Spinal cord (tissue), 10 donors: Measurements from ENCODE around the gene USP35. TPM values are rescaled to one million over a fixed set of nuclear protein-coding genes. Genes with fewer than 3 reads are reported as not detected.

Experiments
- DNase-seq, 6 donors: peaks; one replicate each; pipeline versions ENCODE4 v3.0.0 to v3.0.0-alpha.2; 2013 to 2015; ENCODE audit warnings: low spot score in 6 of 6, low read depth in 4 of 6
- H3K27ac ChIP-seq: one replicate; pipeline ENCODE4 v1.5.1; 2013; ENCODE audit warnings: low read depth, low read length, control low read depth
- H3K27me3 ChIP-seq: one replicate; pipeline ENCODE4 v1.6.1; 2013; ENCODE audit warnings: low read length; ENCODE audit not compliant: control insufficient read depth, insufficient read depth
- H3K36me3 ChIP-seq: one replicate; pipeline ENCODE4 v1.6.1; 2013; ENCODE audit warnings: low read length; ENCODE audit not compliant: control insufficient read depth, insufficient read depth
- H3K4me1 ChIP-seq: one replicate; pipeline ENCODE4 v1.6.1; 2013; ENCODE audit warnings: low read length; ENCODE audit not compliant: control insufficient read depth, insufficient read depth
- H3K4me3 ChIP-seq: one replicate; pipeline ENCODE4 v1.5.1; 2013; ENCODE audit warnings: low read depth, low read length, control low read depth
- H3K9me3 ChIP-seq: one replicate; pipeline ENCODE4 v1.6.1; 2013; ENCODE audit warnings: low read length; ENCODE audit not compliant: control insufficient read depth, insufficient read depth
- WGBS: methylation state at CpG from one replicate; pipeline ENCODE4 v1.1.5; 2013; ENCODE audit warnings: missing lambda C conversion rate; ENCODE audit not compliant: insufficient coverage; 5-methylcytosine and 5-hydroxymethylcytosine counted together
- polyA plus RNA-seq, 2 donors: library from polyadenylated mRNA; unstranded; fragments of 120-200 nt; gene quantifications; one replicate each; pipeline ENCODE4 v1.2.1, GENCODE V29; 2013; ENCODE audit not compliant: insufficient read length in 2 of 2
- total RNA-seq, 2 donors: library from RNA; depleted of rRNA in 1 of 2; stranded (reverse); fragments of 120-200 nt in 1 of 2; fragments of >200 nt in 1 of 2; gene quantifications; one replicate each; pipeline versions ENCODE4 v1.2.3 to v1.2.4, GENCODE V29; 2013 to 2014
- donor health status: healthy.

The USP35 gene
- total and polyA plus RNA-seq, 4 donors = 7.4 to 14.6 (median 11.2) TPM

DNA sequence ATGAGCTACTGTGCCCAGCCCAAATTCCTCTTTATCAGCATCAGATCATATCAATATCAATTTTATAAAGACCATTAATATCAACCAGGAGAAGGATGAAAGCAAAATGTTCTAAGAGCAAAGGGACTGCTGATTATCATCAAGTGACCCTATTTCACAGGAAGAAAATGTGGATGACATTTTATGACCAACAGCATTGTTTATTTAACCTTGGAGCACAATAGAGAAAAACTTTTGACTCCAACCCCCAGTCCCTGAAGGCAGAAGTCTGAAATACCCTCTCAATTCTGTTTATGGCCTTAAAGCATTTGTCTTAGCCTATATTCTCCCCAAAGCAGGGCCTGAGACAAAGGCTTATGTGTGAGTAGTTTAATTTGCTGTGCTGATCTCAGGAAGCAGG is 38.0 kb upstream of the USP35 start:
- DNase-seq = no peak
- Histone ChIP-seq H3K4me1 (no peaks in the 10 kb centered on the region), H3K9me3 (no peaks in the 10 kb centered on the region), H3K27ac (no peak overlapping the region), H3K27me3 (no peaks in the 10 kb centered on the region), H3K4me3 (no peak overlapping the region), H3K36me3 (no peaks in the 10 kb centered on the region)

DNA sequence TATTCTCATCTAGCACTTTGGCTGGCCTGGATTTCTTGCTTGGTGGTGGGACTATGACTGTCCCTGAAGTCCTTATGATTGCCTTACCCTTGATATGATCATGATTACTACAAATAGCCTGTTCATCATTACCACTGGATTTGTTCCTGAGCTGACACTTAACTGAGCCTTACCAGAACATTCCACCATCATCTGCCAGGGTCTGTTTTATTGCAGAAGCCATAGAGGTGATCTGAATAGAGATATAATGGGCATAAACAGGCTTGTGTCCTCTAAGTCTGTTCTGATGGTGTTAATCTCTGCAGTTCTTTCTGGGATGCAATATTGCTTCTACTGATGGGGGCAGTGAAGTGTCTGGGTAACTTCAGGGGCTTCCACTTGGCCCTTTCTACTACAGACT is 36.9 kb upstream of the USP35 start:
- Histone ChIP-seq H3K27ac (no peak overlapping the region), H3K4me1 (no peaks in the 10 kb centered on the region), H3K27me3 (no peaks in the 10 kb centered on the region), H3K4me3 (no peak overlapping the region), H3K36me3 (no peaks in the 10 kb centered on the region), H3K9me3 (no peaks in the 10 kb centered on the region)
- no peak for DNase-seq

- Histone ChIP-seq H3K27ac (no peak overlapping the region), H3K4me1 (peaks cover 11% of the 10 kb centered on the region), H3K9me3 (no peaks in the 10 kb centered on the region), H3K4me3 (no peak overlapping the region), H3K27me3 (no peaks in the 10 kb centered on the region), H3K36me3 (no peaks in the 10 kb centered on the region)
- peak in 1 of 6 donors; percentile 19 for DNase-seq
- 42% methylated on average over 3 of the region's 6 CpGs for WGBS
Measured at GRCh38 chr11:78156127-78156844, 32.4 kb upstream of the USP35 start.

DNA sequence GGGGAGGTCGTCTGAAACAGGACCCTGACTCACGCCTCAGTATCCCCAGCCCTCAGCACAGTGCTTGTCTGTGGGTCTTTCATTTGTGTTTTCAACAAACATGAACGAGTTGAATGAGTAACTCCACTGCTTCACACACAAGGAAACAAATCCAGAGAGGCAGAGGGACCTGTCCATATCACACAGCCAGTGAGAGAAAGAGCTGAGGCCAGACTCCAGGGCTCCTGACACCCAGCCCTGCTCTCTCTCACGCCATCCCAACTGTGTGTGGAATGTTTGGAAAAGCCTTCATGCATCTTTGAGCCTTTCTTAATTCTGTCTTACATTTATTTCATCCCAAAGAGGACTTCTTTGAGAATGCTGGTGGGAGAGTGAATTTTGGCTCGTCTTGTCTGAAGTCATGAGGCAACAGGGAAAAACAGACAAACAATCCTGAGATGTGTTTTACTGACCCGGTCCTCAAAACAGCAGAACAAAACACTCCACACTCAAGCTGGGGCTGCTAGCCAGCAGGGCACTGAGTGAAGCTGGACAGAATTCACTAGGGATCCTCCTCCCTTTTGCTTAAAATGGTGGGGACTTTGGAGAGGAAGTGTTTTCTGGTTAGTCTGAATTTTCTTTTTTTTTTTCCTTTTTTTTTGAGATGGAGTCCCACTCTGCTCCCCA is 29.6 kb upstream of the USP35 start:
- H3K4me3 ChIP-seq = no peak overlapping the region
- WGBS = 94% methylated on average over 2 of the region's 6 CpGs
- H3K27ac ChIP-seq = peak overlapping the region; percentile 76
- H3K4me1 ChIP-seq = peaks cover 11% of the 10 kb centered on the region
- DNase-seq = peak in 3 of 6 donors; percentile 6 to 68 (median 13)
- H3K9me3 ChIP-seq = no peaks in the 10 kb centered on the region
- no peaks in the 10 kb centered on the region for H3K27me3 ChIP-seq
- H3K36me3 ChIP-seq = no peaks in the 10 kb centered on the region

- WGBS = no CpG with 5 or more reads among the region's 1 CpG
- Histone ChIP-seq H3K4me1 (peaks cover 11% of the 10 kb centered on the region), H3K9me3 (no peaks in the 10 kb centered on the region), H3K36me3 (no peaks in the 10 kb centered on the region), H3K4me3 (no peak overlapping the region), H3K27me3 (no peaks in the 10 kb centered on the region), H3K27ac (no peak overlapping the region)
- DNase-seq = no peak
Measured at GRCh38 chr11:78160557-78160956, 28.2 kb upstream of the USP35 start.

GRCh38 chr11:78161346-78161745 is 27.4 kb upstream of the USP35 start:
- DNase-seq = no peak
- 83% methylated on average over 2 of the region's 2 CpGs for WGBS

DNA sequence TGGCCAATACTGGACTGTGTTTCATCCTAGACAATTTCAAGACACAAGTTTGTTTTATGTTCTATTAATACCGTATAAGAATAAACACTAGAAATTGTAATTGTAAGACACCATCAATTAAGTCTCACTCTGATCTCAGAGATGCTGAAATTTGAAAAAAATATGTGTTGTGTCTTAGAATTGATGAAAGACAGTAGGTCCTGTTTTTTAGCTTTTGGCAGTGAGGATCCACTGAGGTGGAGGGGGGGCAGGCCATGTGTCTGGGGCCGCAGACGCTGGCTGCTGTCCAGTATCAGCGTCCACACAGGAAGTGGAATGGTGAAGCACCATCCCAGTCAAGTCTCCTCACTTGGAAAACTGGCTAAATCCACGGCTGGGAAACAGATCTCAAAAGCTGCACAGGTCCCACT is 26.8 kb upstream of the USP35 start:
- 67% methylated on average over 4 of the region's 5 CpGs for WGBS

More at GRCh38 chr11:78161346-78161745, 27.4 kb upstream of the USP35 start:
- Histone ChIP-seq H3K36me3 (no peaks in the 10 kb centered on the region), H3K4me3 (no peak overlapping the region), H3K4me1 (peaks cover 11% of the 10 kb centered on the region), H3K27ac (no peak overlapping the region), H3K9me3 (no peaks in the 10 kb centered on the region), H3K27me3 (no peaks in the 10 kb centered on the region)

DNA sequence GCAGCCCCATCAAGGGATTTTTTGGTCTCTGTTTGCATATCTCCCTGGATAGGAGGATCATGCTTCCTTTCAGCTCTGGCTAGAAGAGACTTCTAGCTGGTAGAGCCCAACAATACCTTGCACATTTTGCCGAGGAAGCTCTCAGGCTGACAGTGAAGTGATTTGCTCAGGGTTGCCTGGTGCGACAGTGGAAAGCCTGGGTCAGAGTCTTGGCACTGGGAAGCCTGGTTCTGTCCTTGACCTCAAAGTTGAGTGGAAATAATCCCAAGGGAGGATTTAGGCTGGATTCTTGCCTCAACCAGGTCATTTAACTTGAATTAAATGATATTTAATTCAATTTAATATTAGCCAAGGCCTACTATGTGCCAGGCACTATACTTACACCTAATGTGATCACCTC is 24.9 kb upstream of the USP35 start:
- peaks cover 12% of the 10 kb centered on the region for H3K4me1 ChIP-seq
- no peaks in the 10 kb centered on the region for H3K9me3 ChIP-seq
- H3K4me3 ChIP-seq = no peak overlapping the region
- DNase-seq = no peak
- H3K27me3 ChIP-seq = no peaks in the 10 kb centered on the region
- WGBS = 76% methylated on average over 2 of the region's 2 CpGs
- H3K27ac ChIP-seq = no peak overlapping the region
- no peaks in the 10 kb centered on the region for H3K36me3 ChIP-seq

More for the DNA sequence above, 26.8 kb upstream of the USP35 start:
- peaks cover 11% of the 10 kb centered on the region for H3K4me1 ChIP-seq
- H3K27ac ChIP-seq = no peak overlapping the region
- H3K9me3 ChIP-seq = no peaks in the 10 kb centered on the region
- peak in 1 of 6 donors; percentile 33 for DNase-seq
- H3K36me3 ChIP-seq = no peaks in the 10 kb centered on the region
- no peaks in the 10 kb centered on the region for H3K27me3 ChIP-seq
- no peak overlapping the region for H3K4me3 ChIP-seq

- WGBS = 100% methylated on average over 1 of the region's 2 CpGs
- H3K4me3 ChIP-seq = no peak overlapping the region
- no peak overlapping the region for H3K27ac ChIP-seq
- no peak for DNase-seq
- no peaks in the 10 kb centered on the region for H3K36me3 ChIP-seq
- H3K4me1 ChIP-seq = peaks cover 9% of the 10 kb centered on the region
- H3K27me3 ChIP-seq = no peaks in the 10 kb centered on the region
- H3K9me3 ChIP-seq = no peaks in the 10 kb centered on the region
Measured at GRCh38 chr11:78164471-78164870, 24.2 kb upstream of the USP35 start.

DNA sequence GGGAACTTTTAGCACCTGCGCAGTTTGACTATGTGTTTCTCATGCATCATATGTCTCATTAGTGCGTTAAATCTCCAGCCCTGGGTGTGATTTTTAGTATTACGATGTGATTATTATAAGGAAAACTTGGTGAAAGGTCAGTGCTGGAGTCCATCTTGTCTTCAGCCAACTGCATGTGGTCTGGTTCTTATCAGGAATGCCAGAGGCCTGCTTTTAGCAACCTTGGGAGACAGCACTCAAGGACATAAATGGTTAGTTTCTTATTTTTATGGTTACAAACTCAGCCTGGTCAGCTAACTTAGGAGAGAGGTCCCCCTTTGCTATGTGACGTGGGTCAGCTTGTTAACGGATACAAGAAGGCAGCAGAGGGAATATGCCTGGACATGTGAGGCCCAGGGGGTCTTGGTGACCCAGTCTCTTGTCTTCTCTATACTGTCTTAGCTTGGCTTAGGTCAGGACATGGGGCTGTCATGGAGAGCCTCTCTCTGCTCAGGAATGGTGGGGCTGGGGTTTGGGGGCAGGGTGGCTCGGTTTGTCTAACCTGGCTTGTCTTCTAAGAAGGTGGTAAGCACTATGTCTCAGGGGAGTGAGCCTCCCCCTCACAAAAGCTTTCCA is 21.8 kb upstream of the USP35 start:
- Histone ChIP-seq H3K9me3 (no peaks in the 10 kb centered on the region), H3K27me3 (no peaks in the 10 kb centered on the region), H3K27ac (no peak overlapping the region), H3K4me1 (peaks cover 13% of the 10 kb centered on the region), H3K36me3 (peaks cover 15% of the 10 kb centered on the region), H3K4me3 (no peak overlapping the region)
- no peak for DNase-seq
- 97% methylated on average over 5 of the region's 6 CpGs for WGBS
